B cell (primary cell): Measurements from ENCODE around the gene MTUS2. TPM values are rescaled to one million over a fixed set of nuclear protein-coding genes. Genes with fewer than 3 reads are reported as not detected.

Experiments used
- ATAC-seq: fragments of 200-7000 bp; cut with Tn5 transposase; one replicate; pipeline ENCODE4 v1.10.0; 2021; ENCODE audit warnings: low read depth, mild to moderate bottlenecking, moderate number of reproducible peaks, moderate library complexity
- CTCF ChIA-PET: fragments of 350-600 bp; sonication (Branson Sonifier 250); formaldehyde crosslinking; loops from one replicate; lab custom pipeline; 2021; ENCODE audit warnings: antibody characterized with exemption, inconsistent platforms; lab: Charles Lee
- POLR2A ChIA-PET: fragments of 350-600 bp; sonication (Branson Sonifier 250); formaldehyde crosslinking; loops from one replicate; lab custom pipeline; 2021; ENCODE audit warnings: antibody characterized with exemption; lab: Charles Lee
- DNase-seq: peaks from one replicate; pipeline ENCODE4 v3.0.0; 2013
- H2AFZ ChIP-seq: 2 replicates; pipeline ENCODE4 v1.6.1; 2012; ENCODE audit warnings: mild to moderate bottlenecking, low read depth, low read length; ENCODE audit not compliant: insufficient read depth, poor library complexity, severe bottlenecking
- H3K27ac ChIP-seq, 2 donors: 1 replicate in 1 of 2; 2 replicates in 1 of 2; pipeline ENCODE4 v1.5.1; 2012 to 2013; ENCODE audit warnings: low read length in 2 of 2, mild to moderate bottlenecking in 2 of 2, moderate library complexity in 1 of 2
- H3K27me3 ChIP-seq, 4 experiments: fragments of 200-600 bp in 1 of 4; sonication (generic) in 1 of 4; replicated peaks in 1 of 4; 1 replicate in 2 of 4; 2 replicates in 2 of 4; pipeline versions ENCODE4 v1.6.1 to v1.7.0; 2013 to 2016; ENCODE audit warnings: low read length in 3 of 4, mild to moderate bottlenecking in 2 of 4, mixed read lengths in 1 of 4, moderate library complexity in 1 of 4; ENCODE audit not compliant: insufficient read depth in 4 of 4, control insufficient read depth in 3 of 4; ENCODE audit errors: control extremely low read depth in 1 of 4
- H3K36me3 ChIP-seq, 2 experiments: replicated peaks in 1 of 2; 1 replicate in 1 of 2; 2 replicates in 1 of 2; pipeline versions ENCODE4 v1.6.1 to v1.7.1; 2013; ENCODE audit warnings: low read length in 1 of 2; ENCODE audit not compliant: insufficient read depth in 2 of 2, control insufficient read depth in 1 of 2; ENCODE audit errors: control extremely low read depth in 1 of 2, extremely low read depth in 1 of 2
- H3K4me1 ChIP-seq, 2 donors: fragments of 200-600 bp in 1 of 2; sonication (generic) in 1 of 2; 1 replicate in 1 of 2; 2 replicates in 1 of 2; pipeline versions ENCODE4 v1.5.1 to v1.6.1; 2013 to 2017; ENCODE audit warnings: low read length in 2 of 2; ENCODE audit not compliant: control insufficient read depth in 2 of 2, insufficient read depth in 2 of 2
- H3K4me2 ChIP-seq: replicated peaks from 2 replicates; pipeline ENCODE3; 2012; ENCODE audit warnings: mild to moderate bottlenecking, low read depth, low read length; ENCODE audit not compliant: poor library complexity, severe bottlenecking
- H3K4me3 ChIP-seq, 5 experiments: fragments of 200-600 bp in 1 of 5; sonication (generic) in 1 of 5; 1 replicate in 3 of 5; 2 replicates in 2 of 5; pipeline versions ENCODE4 v1.5.1 to v1.7.0; 2011 to 2016; ENCODE audit warnings: low read length in 4 of 5, mild to moderate bottlenecking in 4 of 5, low read depth in 2 of 5, control low read depth in 1 of 5, moderate library complexity in 1 of 5; ENCODE audit not compliant: insufficient read depth in 1 of 5; ENCODE audit errors: control extremely low read depth in 1 of 5, extremely low read depth in 1 of 5
- H3K79me2 ChIP-seq: fragments of 200-600 bp; sonication (generic); one replicate; pipeline ENCODE4 v1.6.0; 2016; ENCODE audit warnings: low read length; ENCODE audit not compliant: control insufficient read depth, insufficient read depth
- H3K9ac ChIP-seq: fragments of 200-600 bp; sonication (generic); 2 replicates; pipeline ENCODE4 v1.6.1; 2017; ENCODE audit warnings: mild to moderate bottlenecking, low read length, moderate library complexity
- H3K9me3 ChIP-seq, 3 donors: one replicate each; pipeline versions ENCODE4 v1.6.1 to v1.7.1; 2013; ENCODE audit warnings: low read length in 2 of 3; ENCODE audit not compliant: control insufficient read depth in 2 of 3, insufficient read depth in 1 of 3; ENCODE audit errors: control extremely low read depth in 1 of 3
- H4K20me1 ChIP-seq: 2 replicates; pipeline ENCODE4 v1.6.0; 2012; ENCODE audit warnings: mild to moderate bottlenecking, low read length; ENCODE audit not compliant: insufficient read depth, control insufficient read depth, poor library complexity, severe bottlenecking
- H3K27ac Mint-ChIP-seq: one replicate; pipeline ENCODE4 v1.8.0; 2021; ENCODE audit warnings: mixed read lengths
- H3K27me3 Mint-ChIP-seq: one replicate; pipeline ENCODE4 v1.8.0; 2021; ENCODE audit warnings: mixed read lengths
- H3K4me1 Mint-ChIP-seq: one replicate; pipeline ENCODE4 v1.8.0; 2021; ENCODE audit warnings: mixed read lengths
- H3K4me3 Mint-ChIP-seq: one replicate; pipeline ENCODE4 v1.8.0; 2021; ENCODE audit warnings: mixed read lengths
- H3K9me3 Mint-ChIP-seq: one replicate; pipeline ENCODE4 v1.8.0; 2022; ENCODE audit warnings: mixed read lengths; ENCODE audit not compliant: insufficient read depth
- EZH2 ChIP-seq: IDR thresholded peaks from 2 replicates; pipeline ENCODE4 v1.6.1; 2012; ENCODE audit warnings: borderline replicate concordance, low read depth, mild to moderate bottlenecking, moderate library complexity, low read length; ENCODE audit not compliant: insufficient read depth, poor library complexity, severe bottlenecking
- WGBS: methylation state at CpG from one replicate; pipeline ENCODE4 v1.1.5; 2013; ENCODE audit warnings: missing lambda C conversion rate; ENCODE audit not compliant: insufficient coverage; 5-methylcytosine and 5-hydroxymethylcytosine counted together
- intact Hi-C: fragments of 100-400 bp; cut with micrococcal nuclease; formaldehyde crosslinking; loops from one replicate; pipeline ENCODE4 v1.10.0; 2022
- polyA plus RNA-seq: library from polyadenylated mRNA; depleted of rRNA; stranded (reverse); fragments of >200 nt; gene quantifications from 2 replicates; pipeline ENCODE4 v1.2.3, GENCODE V29; 2012
- total RNA-seq, 2 donors: library from RNA; stranded (reverse); fragments of 120-200 nt in 1 of 2; gene quantifications; 1 replicate in 1 of 2; 2 replicates in 1 of 2; pipeline versions ENCODE4 v1.2.3 to v1.2.4, GENCODE V29; 2013 to 2022
- TF ChIP-seq, protein P1 (sequence below): fragments of 200-600 bp; IDR thresholded peaks from one replicate; pipeline ENCODE4 v1.8.0; 2022; ENCODE audit warnings: antibody characterized with exemption, mild to moderate bottlenecking

The MTUS2 gene
- total and polyA plus RNA-seq, 2 donors (not counting 1 experiment from before 2014, with no cell fraction given): 0.12 TPM; not detected in 1

DNA sequence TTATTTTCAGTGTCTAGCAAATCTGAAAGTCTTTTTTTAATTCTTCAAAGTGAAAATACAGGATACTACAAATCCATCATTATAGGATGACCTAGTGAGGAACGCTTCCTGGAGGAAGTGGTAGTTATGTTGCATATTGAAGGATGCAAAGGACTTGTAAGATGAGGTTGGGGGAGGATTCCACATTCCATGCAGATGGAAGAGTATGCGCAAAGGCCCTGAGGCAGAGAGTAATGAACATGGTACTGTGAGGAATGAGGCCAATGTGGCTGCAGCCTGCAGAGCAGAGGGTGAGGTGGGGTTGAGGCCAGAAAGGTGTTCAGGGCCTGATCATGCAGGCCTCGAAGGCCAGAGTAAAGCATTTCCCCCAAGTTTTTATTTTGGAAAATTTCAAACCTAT lies 202.8 kb downstream of the MTUS2 start:
- H3K9me3 Mint-ChIP-seq: no peaks in the 10 kb centered on the region
- POLR2A ChIA-PET: no interaction called here
- H3K4me3 ChIP-seq: no peak overlapping the region
- no peak overlapping the region for H3K9ac ChIP-seq
- TF ChIP-seq, protein P1, sequence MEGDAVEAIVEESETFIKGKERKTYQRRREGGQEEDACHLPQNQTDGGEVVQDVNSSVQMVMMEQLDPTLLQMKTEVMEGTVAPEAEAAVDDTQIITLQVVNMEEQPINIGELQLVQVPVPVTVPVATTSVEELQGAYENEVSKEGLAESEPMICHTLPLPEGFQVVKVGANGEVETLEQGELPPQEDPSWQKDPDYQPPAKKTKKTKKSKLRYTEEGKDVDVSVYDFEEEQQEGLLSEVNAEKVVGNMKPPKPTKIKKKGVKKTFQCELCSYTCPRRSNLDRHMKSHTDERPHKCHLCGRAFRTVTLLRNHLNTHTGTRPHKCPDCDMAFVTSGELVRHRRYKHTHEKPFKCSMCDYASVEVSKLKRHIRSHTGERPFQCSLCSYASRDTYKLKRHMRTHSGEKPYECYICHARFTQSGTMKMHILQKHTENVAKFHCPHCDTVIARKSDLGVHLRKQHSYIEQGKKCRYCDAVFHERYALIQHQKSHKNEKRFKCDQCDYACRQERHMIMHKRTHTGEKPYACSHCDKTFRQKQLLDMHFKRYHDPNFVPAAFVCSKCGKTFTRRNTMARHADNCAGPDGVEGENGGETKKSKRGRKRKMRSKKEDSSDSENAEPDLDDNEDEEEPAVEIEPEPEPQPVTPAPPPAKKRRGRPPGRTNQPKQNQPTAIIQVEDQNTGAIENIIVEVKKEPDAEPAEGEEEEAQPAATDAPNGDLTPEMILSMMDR: no peak
- no peak for TF ChIP-seq EZH2
- no peak overlapping the region for H3K27ac Mint-ChIP-seq
- no peak for ATAC-seq
- H3K4me1 ChIP-seq: no peaks in the 10 kb centered on the region
- no peaks in the 10 kb centered on the region for H4K20me1 ChIP-seq
- no peak overlapping the region for H3K4me2 ChIP-seq
- CTCF ChIA-PET: no interaction called here
- 100% methylated on average over 2 of the region's 3 CpGs for WGBS
- H3K27ac ChIP-seq: no peak overlapping the region
- peaks cover 0 to 11% (median 0%) of the 10 kb centered on the region in 3 donors for H3K9me3 ChIP-seq
- no peak overlapping the region for H3K4me3 Mint-ChIP-seq
- H2AFZ ChIP-seq: no peak overlapping the region
- H3K36me3 ChIP-seq: no peaks in the 10 kb centered on the region
- intact Hi-C loops: no loop called here
- H3K79me2 ChIP-seq: no peaks in the 10 kb centered on the region
- peaks cover 3% of the 10 kb centered on the region for H3K4me1 Mint-ChIP-seq
- DNase-seq: no peak
- no peaks in the 10 kb centered on the region for H3K27me3 Mint-ChIP-seq
- H3K27me3 ChIP-seq: no peaks in the 10 kb centered on the region

- peaks cover 0 to 17% (median 0%) of the 10 kb centered on the region in 3 donors for H3K9me3 ChIP-seq
- H3K9me3 Mint-ChIP-seq: no peaks in the 10 kb centered on the region
- no peaks in the 10 kb centered on the region for H3K27me3 Mint-ChIP-seq
- CTCF ChIA-PET: no interaction called here
- POLR2A ChIA-PET: no interaction called here
- no peak overlapping the region for H3K27ac Mint-ChIP-seq
- no peak overlapping the region for H2AFZ ChIP-seq
- no peaks in the 10 kb centered on the region for H3K36me3 ChIP-seq
- intact Hi-C loops: no loop called here
- H3K27ac ChIP-seq: no peak overlapping the region
- no peak overlapping the region for H3K9ac ChIP-seq
- no peak for DNase-seq
- no peaks in the 10 kb centered on the region for H3K4me1 ChIP-seq
- WGBS: 96% methylated on average over 7 of the region's 8 CpGs
- no peak for ATAC-seq
- no peaks in the 10 kb centered on the region for H3K27me3 ChIP-seq
- H3K4me3 Mint-ChIP-seq: no peak overlapping the region
- peaks cover 3% of the 10 kb centered on the region for H3K4me1 Mint-ChIP-seq
- H3K4me3 ChIP-seq: no peak overlapping the region
- no peak for TF ChIP-seq EZH2
- TF ChIP-seq, protein P1: no peak
- H3K79me2 ChIP-seq: no peaks in the 10 kb centered on the region
- no peak overlapping the region for H3K4me2 ChIP-seq
- H4K20me1 ChIP-seq: no peaks in the 10 kb centered on the region
Observed at GRCh38 chr13:29024783-29025182, 204.6 kb downstream of the MTUS2 start.
